Esophagus muscularis mucosa (tissue), 4 donors: ENCODE measurements around the gene TBX3.

Experiments used
- CTCF ChIP-seq, 3 experiments: fragments of 200-600 bp in 2 of 3; fragments of 450-650 bp in 1 of 3; sonication (generic) in 2 of 3; IDR thresholded peaks; one replicate each; pipeline ENCODE4 v1.5.1; 2017 to 2019; ENCODE audit warnings: antibody characterized with exemption in 3 of 3, mild to moderate bottlenecking in 2 of 3, moderate library complexity in 1 of 3
- EP300 ChIP-seq: sonication (generic); formaldehyde crosslinking; IDR thresholded peaks from one replicate; pipeline ENCODE4 v1.6.1; 2017; ENCODE audit warnings: antibody characterized with exemption
- POLR2A ChIP-seq: fragments of 450-650 bp; IDR thresholded peaks from one replicate; pipeline ENCODE4 v1.6.1; 2017; ENCODE audit warnings: antibody characterized with exemption, moderate library complexity, mild to moderate bottlenecking, low read depth
- POLR2AphosphoS5 ChIP-seq, 2 donors: sonication (generic); formaldehyde crosslinking; IDR thresholded peaks; one replicate each; pipeline ENCODE4 v1.6.1; 2017; ENCODE audit warnings: antibody characterized with exemption in 2 of 2

- TF ChIP-seq CTCF (IDR thresholded peaks at IDR 0.05) = no peak
- no peak for TF ChIP-seq POLR2AphosphoS5 (IDR thresholded peaks at IDR 0.05)
- TF ChIP-seq EP300 = no peak
- TF ChIP-seq POLR2A = no peak
These were observed 26.2 kb upstream of the TBX3 start for GRCh38 chr12:114710151-114710550.
